Ectodermal cell (in vitro differentiated cells): ENCODE measurements around the gene ABCA7.
A peak's percentile ranks its signal among the peaks of the same experiment; 100 is the strongest.
"Not testable (repeated sequence)": the region's sequence is repeated elsewhere in the genome, so short reads cannot be mapped to it uniquely, and the experiment has no call there.

ENCODE experiments used
- H3K27ac ChIP-seq: 2 replicates; pipeline ENCODE4 v1.7.0; 2013; ENCODE audit warnings: mild to moderate bottlenecking, low read depth, low read length; ENCODE audit not compliant: insufficient read depth, poor library complexity, severe bottlenecking
- H3K27me3 ChIP-seq: 2 replicates; pipeline ENCODE4 v1.7.0; 2013; ENCODE audit warnings: mild to moderate bottlenecking, low read length; ENCODE audit not compliant: insufficient read depth, control insufficient read depth, poor library complexity, severe bottlenecking
- H3K36me3 ChIP-seq: one replicate; pipeline ENCODE4 v1.7.0; 2013; ENCODE audit warnings: low read length; ENCODE audit not compliant: control insufficient read depth, insufficient read depth
- H3K4me1 ChIP-seq: one replicate; pipeline ENCODE4 v1.7.0; 2013; ENCODE audit warnings: low read length; ENCODE audit not compliant: control insufficient read depth, insufficient read depth
- H3K4me3 ChIP-seq: 2 replicates; pipeline ENCODE4 v1.7.0; 2013; ENCODE audit warnings: low read depth, low read length, control low read depth; ENCODE audit not compliant: insufficient read depth
- H3K9me3 ChIP-seq: 2 replicates; pipeline ENCODE4 v1.7.0; 2013; ENCODE audit warnings: mild to moderate bottlenecking, low read length, moderate library complexity; ENCODE audit not compliant: control insufficient read depth
- WGBS, 2 experiments: methylation state at CpG; one replicate each; pipeline ENCODE4 v1.1.7; 2013; ENCODE audit warnings: missing lambda C conversion rate in 2 of 2; 5-methylcytosine and 5-hydroxymethylcytosine counted together

Gene ABCA7

DNA sequence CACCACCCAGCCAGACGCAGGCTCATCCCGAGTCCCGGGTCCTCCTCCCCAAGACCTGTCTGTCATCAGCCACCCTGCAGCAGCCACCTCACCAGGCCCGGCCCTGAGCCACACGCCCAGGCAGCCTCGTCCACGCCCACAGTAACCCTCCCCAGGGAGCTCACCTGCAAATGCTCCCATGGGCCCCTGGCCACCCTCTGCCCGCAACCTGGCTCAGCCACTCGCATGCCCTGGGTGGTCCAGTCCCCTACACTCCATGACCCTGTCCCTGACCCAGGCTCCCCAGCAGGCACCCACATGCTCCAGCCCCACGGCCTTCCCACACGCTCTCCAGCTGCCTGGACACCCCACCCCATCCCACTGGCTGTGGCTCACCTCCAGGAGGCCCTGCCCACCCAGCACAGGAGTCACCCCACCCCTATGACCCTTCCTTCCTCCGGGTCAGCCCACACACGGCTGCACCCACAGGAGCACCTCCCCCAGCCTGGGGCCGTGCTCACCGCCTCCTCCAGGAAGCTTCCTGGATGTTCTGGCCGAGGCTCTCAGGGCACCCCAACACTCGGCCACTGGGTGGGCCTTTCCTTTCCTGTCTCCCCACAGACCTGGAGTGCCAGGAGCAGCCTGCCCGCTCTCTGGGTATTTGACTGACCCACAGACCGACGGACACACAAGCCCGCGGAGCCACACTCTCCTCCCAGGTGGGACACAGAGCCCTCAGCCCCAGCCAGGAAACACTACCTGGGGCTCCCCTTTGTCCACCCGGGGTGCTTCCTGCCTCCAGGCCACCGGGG lies 22.6 kb upstream of the ABCA7 start:
- H3K27ac ChIP-seq: no peak overlapping the region
- H3K4me3 ChIP-seq: no peak overlapping the region
- 88 to 89% methylated on average over 24 of the region's 24 CpGs for WGBS, 2 experiments
- H3K4me1 ChIP-seq: peaks cover 34% of the 10 kb centered on the region
- no peaks in the 10 kb centered on the region for H3K9me3 ChIP-seq
- H3K27me3 ChIP-seq: no peaks in the 10 kb centered on the region
- peaks cover 2% of the 10 kb centered on the region for H3K36me3 ChIP-seq

- Histone ChIP-seq H3K9me3 (no peaks in the 10 kb centered on the region), H3K27me3 (no peaks in the 10 kb centered on the region), H3K4me1 (peaks cover 34% of the 10 kb centered on the region), H3K27ac (no peak overlapping the region), H3K36me3 (no peaks in the 10 kb centered on the region), H3K4me3 (no peak overlapping the region)
- 96 to 97% methylated on average over 9 of the region's 9 CpGs for WGBS, 2 experiments
Measured at GRCh38 chr19:1017906-1018305, 22.0 kb upstream of the ABCA7 start.

DNA sequence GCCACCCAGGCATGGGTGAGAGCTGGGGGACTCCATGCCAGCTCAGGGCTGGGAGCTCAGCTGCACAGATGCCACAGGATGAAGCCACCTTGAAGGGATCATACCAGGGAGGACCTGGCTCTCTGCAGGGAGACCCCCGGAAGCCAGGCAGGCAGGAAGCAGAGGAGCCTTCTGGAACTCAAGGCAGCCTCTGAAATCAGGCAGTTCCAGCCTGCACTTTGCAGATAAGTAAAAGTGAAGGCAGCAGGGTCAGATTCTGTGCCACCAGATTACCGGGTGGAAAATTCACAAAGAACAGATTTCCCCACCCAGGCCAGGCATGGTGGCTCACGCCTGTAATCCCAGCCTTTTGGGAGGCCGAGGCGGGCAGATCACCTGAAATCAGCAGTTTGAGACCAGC lies 21.5 kb upstream of the ABCA7 start:
- Histone ChIP-seq H3K27me3 (no peaks in the 10 kb centered on the region), H3K36me3 (no peaks in the 10 kb centered on the region), H3K27ac (no peak overlapping the region), H3K9me3 (no peaks in the 10 kb centered on the region), H3K4me3 (no peak overlapping the region), H3K4me1 (peaks cover 34% of the 10 kb centered on the region)
- 92 to 96% methylated on average over 5 of the region's 5 CpGs for WGBS, 2 experiments

GRCh38 chr19:1018932-1019615 lies 20.8 kb upstream of the ABCA7 start:
- H3K27ac ChIP-seq: no peak overlapping the region
- peaks cover 34% of the 10 kb centered on the region for H3K4me1 ChIP-seq
- H3K27me3 ChIP-seq: no peaks in the 10 kb centered on the region
- 88% methylated on average over 17 of the region's 17 CpGs for WGBS, 2 experiments
- no peaks in the 10 kb centered on the region for H3K9me3 ChIP-seq
- H3K4me3 ChIP-seq: peak overlapping the region; percentile 66
- no peaks in the 10 kb centered on the region for H3K36me3 ChIP-seq

- no peaks in the 10 kb centered on the region for H3K9me3 ChIP-seq
- H3K27me3 ChIP-seq: no peaks in the 10 kb centered on the region
- 84 to 88% methylated on average over 18 of the region's 18 CpGs for WGBS, 2 experiments
- H3K27ac ChIP-seq: no peak overlapping the region
- peaks cover 34% of the 10 kb centered on the region for H3K4me1 ChIP-seq
- H3K4me3 ChIP-seq: peak overlapping the region; percentile 66
- no peaks in the 10 kb centered on the region for H3K36me3 ChIP-seq
Measured at GRCh38 chr19:1019616-1019961, 20.3 kb upstream of the ABCA7 start.

DNA sequence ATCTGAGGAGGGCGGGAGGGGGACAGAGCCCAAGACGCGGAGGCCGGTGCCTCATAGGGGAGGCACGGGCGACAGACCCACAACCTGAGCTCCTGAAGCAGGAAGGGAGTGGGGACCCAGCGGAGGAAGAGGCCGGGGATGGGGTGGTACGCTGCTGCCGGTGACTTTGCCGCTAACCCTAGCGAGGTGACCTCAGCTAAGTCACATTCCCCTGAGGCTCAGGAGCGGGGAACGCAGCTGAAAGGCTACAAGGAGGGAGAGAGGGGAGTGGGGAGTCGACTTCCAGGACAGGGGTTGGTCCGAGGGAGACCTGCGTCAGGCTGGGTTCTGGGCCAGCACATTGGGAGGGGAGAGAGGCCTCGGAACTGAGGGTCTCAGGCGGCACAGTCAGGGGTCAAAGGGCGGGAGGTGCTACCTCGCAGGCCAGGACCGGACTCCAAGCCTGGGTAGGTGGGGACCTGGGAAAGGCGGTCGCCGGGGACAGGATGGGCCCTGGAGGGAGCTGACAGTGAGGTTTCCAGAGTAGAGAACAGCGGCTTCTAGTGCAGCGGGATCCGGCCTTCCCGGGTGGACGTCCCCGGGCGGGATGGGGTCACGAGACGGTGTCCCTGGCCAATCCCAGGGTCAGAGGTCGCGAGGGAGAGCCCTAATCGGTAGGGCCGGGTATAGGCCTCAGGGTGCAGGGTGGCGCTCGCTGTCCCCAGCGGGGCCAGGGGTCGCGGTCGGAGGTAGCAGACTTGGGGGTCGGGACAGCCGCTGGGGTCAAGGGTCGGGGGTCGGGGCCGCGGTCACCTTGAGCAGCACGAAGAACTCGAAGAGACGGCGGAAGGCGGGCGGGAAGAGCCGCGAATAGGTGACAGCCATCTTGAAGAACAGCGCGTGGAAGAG lies 19.7 kb upstream of the ABCA7 start:
- peak overlapping the region; percentile 94 for H3K27ac ChIP-seq
- H3K4me3 ChIP-seq: peak overlapping the region; percentile 66
- no peaks in the 10 kb centered on the region for H3K9me3 ChIP-seq
- WGBS, 2 experiments: 5 to 6% methylated on average over 60 of the region's 60 CpGs
- H3K4me1 ChIP-seq: peaks cover 34% of the 10 kb centered on the region
- H3K36me3 ChIP-seq: no peaks in the 10 kb centered on the region
- H3K27me3 ChIP-seq: no peaks in the 10 kb centered on the region

DNA sequence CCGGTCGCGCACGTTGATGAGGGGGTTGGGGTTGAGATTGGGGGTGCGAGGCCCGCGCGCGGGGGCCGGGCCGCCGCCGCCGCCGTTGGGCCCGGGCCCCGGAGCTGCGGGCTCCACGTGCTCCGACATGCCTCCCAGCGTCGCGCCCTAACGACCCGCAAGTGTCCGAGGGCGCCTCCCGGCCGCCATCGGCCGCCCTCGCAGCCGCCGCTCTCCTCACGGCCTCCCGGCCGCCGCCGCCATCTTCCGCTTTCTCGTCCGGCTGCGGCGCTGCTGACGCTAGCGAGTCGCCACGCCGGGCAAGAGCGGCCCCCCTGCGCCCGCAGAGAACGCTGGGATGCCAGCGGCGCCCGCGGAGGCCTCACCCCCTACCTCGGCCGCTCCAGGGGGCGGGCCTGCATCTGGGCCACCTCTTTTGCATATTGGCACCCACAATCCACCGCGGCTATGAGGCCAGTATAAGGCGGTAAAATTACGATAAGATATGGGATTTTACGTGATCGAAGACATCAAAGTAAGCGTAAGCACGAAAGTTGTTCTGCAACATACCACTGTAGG lies 19.0 kb upstream of the ABCA7 start, which contains the start of gene TMEM259:
TMEM259 (minus strand) TSS at position 256 of the 558 bp plus-strand sequence; CDS start at position 129, 127 bp downstream.
- Histone ChIP-seq H3K36me3 (no peaks in the 10 kb centered on the region), H3K27me3 (no peaks in the 10 kb centered on the region), H3K9me3 (no peaks in the 10 kb centered on the region), H3K4me3 (peak within 1 kb of the TSS; percentile 66), H3K4me1 (peaks cover 28% of the 10 kb centered on the region), H3K27ac (peak within 1 kb of the TSS; percentile 94)
- 0% methylated on average over 68 of the region's 68 CpGs for WGBS, 2 experiments

DNA sequence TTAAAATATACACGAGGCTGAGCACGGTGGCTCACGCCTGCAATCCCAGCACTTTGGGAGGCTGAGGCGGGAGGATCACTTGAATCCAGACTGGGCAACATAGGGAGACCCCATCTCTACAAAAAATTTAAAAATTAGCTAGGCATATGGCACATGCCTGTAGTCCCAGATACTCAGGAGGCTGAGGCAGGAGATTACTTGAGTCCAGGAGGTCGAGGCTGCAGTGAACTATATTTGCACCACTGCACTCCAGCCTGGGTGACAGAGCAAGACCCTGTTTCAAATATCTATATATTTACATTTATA lies 16.1 kb upstream of the ABCA7 start:
- H3K27me3 ChIP-seq, H3K4me3 ChIP-seq, H3K9me3 ChIP-seq, H3K27ac ChIP-seq, H3K36me3 ChIP-seq: not testable (repeated sequence)
- WGBS, 2 experiments: 95 to 96% methylated on average over 5 of the region's 5 CpGs
- H3K4me1 ChIP-seq: peaks cover 12% of the 10 kb centered on the region

- not testable (repeated sequence) for H3K9me3 ChIP-seq, H3K27me3 ChIP-seq, H3K4me1 ChIP-seq, H3K27ac ChIP-seq, H3K4me3 ChIP-seq, H3K36me3 ChIP-seq
- whole genome bisulfite sequencing, 2 experiments: 95 to 97% methylated on average over 4 to 5 of the region's 6 CpGs
Measured at GRCh38 chr19:1025080-1025479, 14.8 kb upstream of the ABCA7 start.
